LNCAP (cell line): ENCODE measurements around the gene TNC.

ENCODE experiments used
- TF ChIP-seq, protein P1 (sequence below): fragments of 450-650 bp; IDR thresholded peaks from 2 replicates; pipeline ENCODE4 v1.5.1; 2017; ENCODE audit warnings: mild to moderate bottlenecking

TNC gene

DNA sequence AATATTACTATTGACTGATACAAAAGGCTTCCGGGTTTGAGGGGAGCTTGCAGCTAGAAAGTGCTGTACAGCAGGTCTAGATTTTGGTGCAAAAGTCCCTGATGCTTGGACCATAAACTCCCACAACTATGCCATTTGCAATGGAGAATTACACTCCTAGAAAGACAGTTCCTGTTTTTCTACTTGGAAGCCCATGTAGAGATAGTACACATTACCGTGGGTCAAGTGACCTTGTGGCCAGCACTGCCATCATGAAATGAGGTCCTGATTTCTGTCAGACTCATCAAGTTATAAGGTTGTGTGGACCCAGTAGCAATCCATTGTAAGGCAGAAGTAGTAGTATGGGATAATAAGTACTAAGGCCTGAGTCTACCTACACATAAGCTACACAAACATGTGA lies 144.7 kb downstream of the TNC start:
- TF ChIP-seq, protein P1, sequence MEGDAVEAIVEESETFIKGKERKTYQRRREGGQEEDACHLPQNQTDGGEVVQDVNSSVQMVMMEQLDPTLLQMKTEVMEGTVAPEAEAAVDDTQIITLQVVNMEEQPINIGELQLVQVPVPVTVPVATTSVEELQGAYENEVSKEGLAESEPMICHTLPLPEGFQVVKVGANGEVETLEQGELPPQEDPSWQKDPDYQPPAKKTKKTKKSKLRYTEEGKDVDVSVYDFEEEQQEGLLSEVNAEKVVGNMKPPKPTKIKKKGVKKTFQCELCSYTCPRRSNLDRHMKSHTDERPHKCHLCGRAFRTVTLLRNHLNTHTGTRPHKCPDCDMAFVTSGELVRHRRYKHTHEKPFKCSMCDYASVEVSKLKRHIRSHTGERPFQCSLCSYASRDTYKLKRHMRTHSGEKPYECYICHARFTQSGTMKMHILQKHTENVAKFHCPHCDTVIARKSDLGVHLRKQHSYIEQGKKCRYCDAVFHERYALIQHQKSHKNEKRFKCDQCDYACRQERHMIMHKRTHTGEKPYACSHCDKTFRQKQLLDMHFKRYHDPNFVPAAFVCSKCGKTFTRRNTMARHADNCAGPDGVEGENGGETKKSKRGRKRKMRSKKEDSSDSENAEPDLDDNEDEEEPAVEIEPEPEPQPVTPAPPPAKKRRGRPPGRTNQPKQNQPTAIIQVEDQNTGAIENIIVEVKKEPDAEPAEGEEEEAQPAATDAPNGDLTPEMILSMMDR = no peak

DNA sequence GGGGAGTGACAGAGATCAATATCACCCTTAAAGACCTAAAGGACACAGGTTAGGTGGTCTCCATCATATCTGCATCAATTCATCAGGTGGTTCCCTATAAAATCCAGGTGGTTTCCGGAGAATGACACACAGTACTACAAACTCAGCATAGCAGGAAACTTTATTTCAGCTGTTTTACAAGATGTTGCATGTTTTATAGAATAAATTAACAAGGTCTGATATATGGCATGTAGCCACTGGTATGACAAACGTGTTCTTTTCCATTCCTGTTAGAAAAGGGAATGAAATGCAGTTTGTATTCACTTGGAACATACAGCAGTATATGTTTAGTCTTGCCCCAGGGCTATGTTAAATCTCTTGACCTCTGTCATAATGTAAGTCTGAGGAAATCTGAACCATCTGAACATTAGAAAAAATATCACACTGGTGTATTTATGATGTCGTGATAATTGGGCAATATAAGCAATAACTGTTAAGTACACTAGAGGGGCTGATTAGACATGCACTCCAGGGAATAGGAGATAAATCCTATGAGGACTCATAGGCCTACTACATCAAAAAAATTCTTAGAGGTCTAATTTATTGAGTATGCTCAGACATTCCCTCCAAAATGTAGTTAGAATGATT lies 145.3 kb downstream of the TNC start:
- TF ChIP-seq, protein P1 = no peak
